GM06990 (cell line): ENCODE results near the gene TM7SF3.
"Not testable (repeated sequence)": the region's sequence is repeated elsewhere in the genome, so short reads cannot be mapped to it uniquely, and the experiment has no call there.

Experiments
- DNase-seq: peaks from one replicate; pipeline ENCODE4 v3.0.0-alpha.2; 2011; ENCODE audit not compliant: insufficient read length; ENCODE audit errors: extremely low read depth
- H3K27me3 ChIP-seq: replicated peaks from 2 replicates; pipeline ENCODE4 v1.6.0; 2011; ENCODE audit warnings: low read length; ENCODE audit not compliant: control insufficient read depth, insufficient read depth
- H3K36me3 ChIP-seq: 2 replicates; pipeline ENCODE4 v1.5.1; 2011; ENCODE audit warnings: low read length; ENCODE audit not compliant: control insufficient read depth, insufficient read depth
- H3K4me3 ChIP-seq: replicated peaks from 2 replicates; pipeline ENCODE4 v1.5.1; 2011; ENCODE audit warnings: low read depth, mild to moderate bottlenecking, control low read depth, low read length
- TF ChIP-seq, protein P1 (sequence below): IDR thresholded peaks from 2 replicates; pipeline ENCODE4 v1.5.1; 2011; ENCODE audit warnings: low read length, control low read depth, mild to moderate bottlenecking, inconsistent platforms; ENCODE audit not compliant: insufficient read depth, poor library complexity, severe bottlenecking

TM7SF3 gene

DNA sequence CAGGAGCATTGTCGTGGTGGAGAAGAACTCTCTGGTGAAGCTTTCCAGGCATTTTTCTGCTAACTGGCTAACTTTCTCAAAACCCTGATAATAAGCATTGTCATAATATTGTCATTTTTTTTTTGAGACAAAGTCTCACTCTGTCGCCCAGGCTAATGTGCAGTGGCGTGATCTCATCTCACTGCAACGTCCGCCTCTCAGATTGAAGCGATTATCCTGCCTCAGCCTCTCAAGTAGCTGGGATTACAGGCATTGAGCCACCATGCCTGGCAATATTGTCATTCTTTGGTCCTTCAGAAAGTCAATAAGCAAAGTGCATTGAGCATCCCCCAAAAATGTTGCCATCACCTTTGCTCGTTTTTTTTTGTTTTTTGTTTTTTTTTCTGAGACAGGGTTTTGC is 41.8 kb upstream of the TM7SF3 start:
- Histone ChIP-seq H3K36me3 (no peaks in the 10 kb centered on the region), H3K4me3 (no peak overlapping the region), H3K27me3 (no peaks in the 10 kb centered on the region)
- TF ChIP-seq, protein P1, sequence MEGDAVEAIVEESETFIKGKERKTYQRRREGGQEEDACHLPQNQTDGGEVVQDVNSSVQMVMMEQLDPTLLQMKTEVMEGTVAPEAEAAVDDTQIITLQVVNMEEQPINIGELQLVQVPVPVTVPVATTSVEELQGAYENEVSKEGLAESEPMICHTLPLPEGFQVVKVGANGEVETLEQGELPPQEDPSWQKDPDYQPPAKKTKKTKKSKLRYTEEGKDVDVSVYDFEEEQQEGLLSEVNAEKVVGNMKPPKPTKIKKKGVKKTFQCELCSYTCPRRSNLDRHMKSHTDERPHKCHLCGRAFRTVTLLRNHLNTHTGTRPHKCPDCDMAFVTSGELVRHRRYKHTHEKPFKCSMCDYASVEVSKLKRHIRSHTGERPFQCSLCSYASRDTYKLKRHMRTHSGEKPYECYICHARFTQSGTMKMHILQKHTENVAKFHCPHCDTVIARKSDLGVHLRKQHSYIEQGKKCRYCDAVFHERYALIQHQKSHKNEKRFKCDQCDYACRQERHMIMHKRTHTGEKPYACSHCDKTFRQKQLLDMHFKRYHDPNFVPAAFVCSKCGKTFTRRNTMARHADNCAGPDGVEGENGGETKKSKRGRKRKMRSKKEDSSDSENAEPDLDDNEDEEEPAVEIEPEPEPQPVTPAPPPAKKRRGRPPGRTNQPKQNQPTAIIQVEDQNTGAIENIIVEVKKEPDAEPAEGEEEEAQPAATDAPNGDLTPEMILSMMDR, result no peak
- DNase-seq, result no peak

GRCh38 chr12:27052742-27053141 is 38.6 kb upstream of the TM7SF3 start:
- Histone ChIP-seq H3K4me3 (no peak overlapping the region), H3K36me3 (no peaks in the 10 kb centered on the region), H3K27me3 (no peaks in the 10 kb centered on the region)
- no peak for DNase-seq
- TF ChIP-seq, protein P1, result no peak

- TF ChIP-seq, protein P1, result no peak
- Histone ChIP-seq H3K36me3 (no peaks in the 10 kb centered on the region), H3K4me3 (no peak overlapping the region), H3K27me3 (no peaks in the 10 kb centered on the region)
- DNase-seq, result no peak
Measured at GRCh38 chr12:27052176-27052575, 38.0 kb upstream of the TM7SF3 start.

DNA sequence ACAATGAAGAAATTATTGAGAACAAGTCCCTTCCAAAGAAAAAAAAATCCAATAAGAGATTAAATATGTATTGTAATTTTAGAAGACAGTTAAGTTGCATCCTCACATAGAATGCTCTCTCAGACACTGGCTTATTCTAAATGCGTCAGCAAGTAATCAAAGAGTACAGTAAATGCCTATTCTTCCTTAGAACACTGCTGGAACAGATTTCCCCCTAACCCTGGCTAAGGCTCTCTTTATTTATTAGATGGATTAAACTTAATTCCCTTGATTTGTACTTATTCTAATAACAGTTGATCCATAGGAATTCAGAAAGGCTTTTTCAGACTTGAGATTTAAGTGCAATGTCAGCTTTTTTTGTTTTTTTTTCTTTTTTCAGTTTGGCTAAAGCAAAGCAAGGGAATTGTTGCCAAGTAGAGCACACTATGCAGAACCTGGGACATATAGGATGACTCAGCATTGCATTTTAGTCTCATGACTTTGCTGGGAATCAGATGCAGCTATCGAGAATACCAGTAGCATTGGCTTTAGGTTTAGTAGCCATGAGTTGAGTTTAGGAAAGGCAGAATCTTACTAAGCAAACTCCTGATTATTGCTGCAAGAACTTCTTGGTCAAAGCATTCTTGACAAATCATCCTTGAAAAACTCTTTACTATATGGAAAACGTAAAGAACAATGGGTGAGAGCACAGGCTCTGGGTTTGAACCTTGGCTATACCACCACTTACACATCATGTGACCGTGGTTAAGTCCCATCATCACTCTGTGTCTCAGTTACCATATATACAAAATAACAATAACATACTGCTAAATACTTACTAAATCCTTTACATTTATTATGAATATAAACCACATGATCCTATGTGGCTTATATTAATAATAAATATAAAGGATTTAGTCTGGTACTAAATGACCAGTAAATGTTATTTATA is 34.9 kb upstream of the TM7SF3 start:
- no peak for DNase-seq

GRCh38 chr12:27042018-27042417 is 27.8 kb upstream of the TM7SF3 start:
- H3K4me3 ChIP-seq, H3K27me3 ChIP-seq, H3K36me3 ChIP-seq, DNase-seq: not testable (repeated sequence)

More for the DNA sequence above, 34.9 kb upstream of the TM7SF3 start:
- Histone ChIP-seq H3K27me3 (no peaks in the 10 kb centered on the region), H3K36me3 (no peaks in the 10 kb centered on the region), H3K4me3 (no peak overlapping the region)
- TF ChIP-seq, protein P1, result no peak

- H3K27me3 ChIP-seq, DNase-seq, H3K36me3 ChIP-seq, H3K4me3 ChIP-seq: not testable (repeated sequence)
Measured at GRCh38 chr12:27040637-27041036, 26.5 kb upstream of the TM7SF3 start.
